Measurements from ENCODE around the gene DIP2A.

DNA sequence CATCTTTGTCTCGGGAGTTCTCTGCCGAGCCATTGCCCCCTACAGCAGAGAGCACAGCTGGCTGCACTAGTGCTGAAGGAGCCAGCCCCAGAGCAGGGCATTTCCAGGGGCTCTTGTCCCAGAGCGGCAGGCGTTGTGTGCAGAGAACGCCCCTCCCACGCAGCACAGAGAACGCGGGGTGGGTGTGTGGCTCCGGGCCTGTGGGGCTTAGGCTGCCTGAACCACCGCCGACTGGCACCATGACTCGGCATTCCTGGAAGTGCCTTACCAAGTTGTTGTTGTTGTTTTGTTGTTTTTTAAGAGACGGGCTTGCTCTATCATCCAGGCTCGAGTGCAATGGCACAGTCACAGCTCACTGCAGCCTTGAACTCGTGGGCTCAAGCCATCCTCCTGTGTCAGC lies 15.8 kb upstream of the DIP2A start:
- TF ChIP-seq POLR2AphosphoS5 (IDR thresholded peaks at IDR 0.05; ENCODE audit: borderline replicate concordance, low read depth, low read length) (no peak), EZH2 (IDR thresholded peaks at IDR 0.05) (no peak), FOXP2 (optimal IDR thresholded peaks at IDR 0.05; ENCODE audit: control extremely low read depth, extremely low read length, insufficient read depth) (no peak)
